Measurements from ENCODE around the gene HSD17B1.
A peak's percentile ranks its signal among the peaks of the same experiment; 100 is the strongest.
"Not testable (repeated sequence)": the region's sequence is repeated elsewhere in the genome, so short reads cannot be mapped to it uniquely, and the experiment has no call there.

Gene HSD17B1

GRCh38 chr17:42536372-42537155, 16.2 kb upstream of the HSD17B1 start:
- Mint-ChIP-seq H3K4me1 (ENCODE audit: low read depth) (peaks cover 45% of the 10 kb centered on the region), H3K27ac (peak overlapping the region; percentile 63), H3K9me3 (no peaks in the 10 kb centered on the region), H3K36me3 (ENCODE audit: low read depth) (peaks cover 6% of the 10 kb centered on the region), H3K4me3 (peak overlapping the region; percentile 89), H3K27me3 (peaks cover 4% of the 10 kb centered on the region)

- peaks cover 43% of the 10 kb centered on the region for H3K4me1 Mint-ChIP-seq (ENCODE audit: low read depth)
- H3K27me3 Mint-ChIP-seq, result peaks cover 4% of the 10 kb centered on the region
- H3K9me3 Mint-ChIP-seq, result no peaks in the 10 kb centered on the region
- H3K36me3 Mint-ChIP-seq (ENCODE audit: low read depth), result peaks cover 7% of the 10 kb centered on the region
- no peak overlapping the region for H3K27ac Mint-ChIP-seq
- H3K4me3 Mint-ChIP-seq, result peak overlapping the region; percentile 89
Observed at GRCh38 chr17:42537156-42537805, 15.4 kb upstream of the HSD17B1 start.

- H3K4me1 Mint-ChIP-seq (ENCODE audit: low read depth), result peaks cover 43% of the 10 kb centered on the region
- H3K36me3 Mint-ChIP-seq (ENCODE audit: low read depth), result peaks cover 7% of the 10 kb centered on the region
- H3K27ac Mint-ChIP-seq, result no peak overlapping the region
- no peaks in the 10 kb centered on the region for H3K9me3 Mint-ChIP-seq
- H3K27me3 Mint-ChIP-seq, result peaks cover 4% of the 10 kb centered on the region
- H3K4me3 Mint-ChIP-seq, result peak overlapping the region; percentile 64
Observed at GRCh38 chr17:42537826-42538451, 14.8 kb upstream of the HSD17B1 start.

GRCh38 chr17:42538482-42538881, 14.2 kb upstream of the HSD17B1 start:
- H3K4me1 Mint-ChIP-seq (ENCODE audit: low read depth), result peaks cover 43% of the 10 kb centered on the region
- no peak overlapping the region for H3K4me3 Mint-ChIP-seq
- peaks cover 7% of the 10 kb centered on the region for H3K36me3 Mint-ChIP-seq (ENCODE audit: low read depth)
- no peak overlapping the region for H3K27ac Mint-ChIP-seq
- no peaks in the 10 kb centered on the region for H3K9me3 Mint-ChIP-seq
- peaks cover 2% of the 10 kb centered on the region for H3K27me3 Mint-ChIP-seq

GRCh38 chr17:42540558-42540957, 12.2 kb upstream of the HSD17B1 start:
- H3K4me3 Mint-ChIP-seq, H3K27ac Mint-ChIP-seq: not testable (repeated sequence)
- peaks cover 11% of the 10 kb centered on the region for H3K36me3 Mint-ChIP-seq (ENCODE audit: low read depth)

GRCh38 chr17:42541041-42541833, 11.5 kb upstream of the HSD17B1 start:
- H3K4me3 Mint-ChIP-seq, result no peak overlapping the region
- H3K27me3 Mint-ChIP-seq, result no peaks in the 10 kb centered on the region
- H3K27ac Mint-ChIP-seq, result peak overlapping the region; percentile 50
- no peaks in the 10 kb centered on the region for H3K9me3 Mint-ChIP-seq
- peaks cover 35% of the 10 kb centered on the region for H3K4me1 Mint-ChIP-seq (ENCODE audit: low read depth)
- peaks cover 11% of the 10 kb centered on the region for H3K36me3 Mint-ChIP-seq (ENCODE audit: low read depth)

More at GRCh38 chr17:42540558-42540957, 12.2 kb upstream of the HSD17B1 start:
- H3K4me1 Mint-ChIP-seq (ENCODE audit: low read depth), result peaks cover 38% of the 10 kb centered on the region
- not testable (repeated sequence) for H3K9me3 Mint-ChIP-seq, H3K27me3 Mint-ChIP-seq

GRCh38 chr17:42543190-42544079, 9.3 kb upstream of the HSD17B1 start:
- Mint-ChIP-seq H3K9me3 (no peaks in the 10 kb centered on the region), H3K4me1 (ENCODE audit: low read depth) (peaks cover 24% of the 10 kb centered on the region), H3K36me3 (ENCODE audit: low read depth) (peaks cover 11% of the 10 kb centered on the region), H3K27ac (no peak overlapping the region), H3K4me3 (no peak overlapping the region), H3K27me3 (no peaks in the 10 kb centered on the region)

GRCh38 chr17:42544874-42545283, 7.8 kb upstream of the HSD17B1 start:
- Mint-ChIP-seq H3K27ac (peak overlapping the region; percentile 7), H3K4me1 (ENCODE audit: low read depth) (peaks cover 25% of the 10 kb centered on the region), H3K27me3 (no peaks in the 10 kb centered on the region), H3K4me3 (no peak overlapping the region), H3K9me3 (no peaks in the 10 kb centered on the region), H3K36me3 (ENCODE audit: low read depth) (peaks cover 10% of the 10 kb centered on the region)

- not testable (repeated sequence) for H3K27ac Mint-ChIP-seq, H3K27me3 Mint-ChIP-seq, H3K9me3 Mint-ChIP-seq, H3K4me3 Mint-ChIP-seq
- peaks cover 16% of the 10 kb centered on the region for H3K4me1 Mint-ChIP-seq (ENCODE audit: low read depth)
- H3K36me3 Mint-ChIP-seq (ENCODE audit: low read depth), result peaks cover 11% of the 10 kb centered on the region
Observed at GRCh38 chr17:42545755-42546505, 6.8 kb upstream of the HSD17B1 start.

- H3K36me3 Mint-ChIP-seq (ENCODE audit: low read depth), result peaks cover 8% of the 10 kb centered on the region
- H3K4me1 Mint-ChIP-seq (ENCODE audit: low read depth), result peaks cover 8% of the 10 kb centered on the region
- H3K4me3 Mint-ChIP-seq, result no peak overlapping the region
- H3K9me3 Mint-ChIP-seq, result no peaks in the 10 kb centered on the region
- H3K27me3 Mint-ChIP-seq, result no peaks in the 10 kb centered on the region
- no peak overlapping the region for H3K27ac Mint-ChIP-seq
Observed at GRCh38 chr17:42547001-42547461, 5.7 kb upstream of the HSD17B1 start.

GRCh38 chr17:42547698-42548069, 5.0 kb upstream of the HSD17B1 start:
- Mint-ChIP-seq H3K27me3 (no peaks in the 10 kb centered on the region), H3K36me3 (ENCODE audit: low read depth) (peaks cover 8% of the 10 kb centered on the region), H3K4me1 (ENCODE audit: low read depth) (peaks cover 8% of the 10 kb centered on the region), H3K9me3 (no peaks in the 10 kb centered on the region), H3K27ac (no peak overlapping the region), H3K4me3 (no peak overlapping the region)

GRCh38 chr17:42548070-42548837, 4.5 kb upstream of the HSD17B1 start:
- Mint-ChIP-seq H3K4me3 (peak overlapping the region; percentile 41), H3K9me3 (no peaks in the 10 kb centered on the region), H3K27ac (no peak overlapping the region), H3K27me3 (no peaks in the 10 kb centered on the region), H3K4me1 (ENCODE audit: low read depth) (peaks cover 10% of the 10 kb centered on the region), H3K36me3 (ENCODE audit: low read depth) (peaks cover 8% of the 10 kb centered on the region)
